ENCODE data around the gene CERK.

Gene CERK

GRCh38 chr22:46731246-46732040 is 6.6 kb downstream of the CERK start:
- peak; percentile 10 for DNase-seq

- DNase-seq, result no peak
Observed at GRCh38 chr22:46730568-46731245, 7.3 kb downstream of the CERK start.

GRCh38 chr22:46728470-46728869 is 9.6 kb downstream of the CERK start:
- no peak for DNase-seq

- no peak for DNase-seq
Observed at GRCh38 chr22:46727813-46728364, 10.2 kb downstream of the CERK start.

- no peak for DNase-seq
Observed at GRCh38 chr22:46726986-46727317, 11.1 kb downstream of the CERK start.

GRCh38 chr22:46726066-46726985 is 11.7 kb downstream of the CERK start:
- DNase-seq, result no peak

- DNase-seq, result no peak
Observed at GRCh38 chr22:46725096-46725495, 13.0 kb downstream of the CERK start.

- no peak for DNase-seq
Observed at GRCh38 chr22:46723882-46724281, 14.2 kb downstream of the CERK start.

- DNase-seq, result no peak
Observed at GRCh38 chr22:46721501-46722085, 16.5 kb downstream of the CERK start.

- DNase-seq, result no peak
Observed at GRCh38 chr22:46719921-46720320, 18.1 kb downstream of the CERK start.

- no peak for DNase-seq
Observed at GRCh38 chr22:46714550-46714949, 23.5 kb downstream of the CERK start.

GRCh38 chr22:46712288-46712687 is 25.8 kb downstream of the CERK start:
- DNase-seq, result no peak

GRCh38 chr22:46710806-46711205 is 27.2 kb downstream of the CERK start:
- DNase-seq, result no peak

GRCh38 chr22:46708766-46709330 is 29.2 kb downstream of the CERK start:
- DNase-seq, result no peak

- DNase-seq, result no peak
Observed at GRCh38 chr22:46707827-46708570, 30.1 kb downstream of the CERK start.

GRCh38 chr22:46707305-46707704 is 30.7 kb downstream of the CERK start:
- DNase-seq, result no peak

- no peak for DNase-seq
Observed at GRCh38 chr22:46706060-46706459, 32.0 kb downstream of the CERK start.

GRCh38 chr22:46703996-46704370 is 34.1 kb downstream of the CERK start:
- DNase-seq, result no peak

- no peak for DNase-seq
Observed at GRCh38 chr22:46703171-46703995, 34.7 kb downstream of the CERK start.

- DNase-seq, result no peak
Observed at GRCh38 chr22:46701262-46701661, 36.8 kb downstream of the CERK start.

GRCh38 chr22:46699091-46699490 is 39.0 kb downstream of the CERK start:
- DNase-seq, result no peak
